Amygdala (tissue), 56 donors: ENCODE measurements around the gene ATP2A3.
"Not testable (repeated sequence)": the region's sequence is repeated elsewhere in the genome, so short reads cannot be mapped to it uniquely, and the experiment has no call there.

Experiments used
- DNase-seq, 56 donors: peaks; one replicate each; lab custom pipeline; 2025; lab: John Stamatoyannopoulos, UW

The ATP2A3 gene

GRCh38 chr17:3992370-3992769 lies 28.1 kb upstream of the ATP2A3 start:
- DNase-seq: no peak

GRCh38 chr17:3991699-3992098 lies 27.5 kb upstream of the ATP2A3 start:
- DNase-seq: not testable (repeated sequence)

- peak in 1 of 56 donors; percentile 4 for DNase-seq
Observed at GRCh38 chr17:3990386-3991127, 26.3 kb upstream of the ATP2A3 start.

GRCh38 chr17:3989041-3989886 lies 25.0 kb upstream of the ATP2A3 start:
- DNase-seq: no peak

GRCh38 chr17:3988297-3989040 lies 24.2 kb upstream of the ATP2A3 start:
- no peak for DNase-seq

- DNase-seq: no peak
Observed at GRCh38 chr17:3986939-3987335, 22.7 kb upstream of the ATP2A3 start.

- DNase-seq: no peak
Observed at GRCh38 chr17:3986270-3986938, 22.2 kb upstream of the ATP2A3 start.

- no peak for DNase-seq
Observed at GRCh38 chr17:3985846-3986245, 21.6 kb upstream of the ATP2A3 start.

- no peak for DNase-seq
Observed at GRCh38 chr17:3983606-3984484, 19.6 kb upstream of the ATP2A3 start.

- DNase-seq: no peak
Observed at GRCh38 chr17:3982541-3983017, 18.3 kb upstream of the ATP2A3 start.

- no peak for DNase-seq
Observed at GRCh38 chr17:3982113-3982512, 17.9 kb upstream of the ATP2A3 start.

- no peak for DNase-seq
Observed at GRCh38 chr17:3981455-3981854, 17.2 kb upstream of the ATP2A3 start.

- no peak for DNase-seq
Observed at GRCh38 chr17:3980381-3981014, 16.3 kb upstream of the ATP2A3 start.

GRCh38 chr17:3979290-3979611 lies 15.0 kb upstream of the ATP2A3 start:
- no peak for DNase-seq

- DNase-seq: no peak
Observed at GRCh38 chr17:3978421-3979289, 14.4 kb upstream of the ATP2A3 start.

- no peak for DNase-seq
Observed at GRCh38 chr17:3977387-3977786, 13.2 kb upstream of the ATP2A3 start.

GRCh38 chr17:3976675-3977171 lies 12.5 kb upstream of the ATP2A3 start:
- DNase-seq: peak in 24 of 56 donors; percentile 10 to 71 (median 40)

GRCh38 chr17:3974980-3975379 lies 10.7 kb upstream of the ATP2A3 start:
- no peak for DNase-seq
